Measurements from ENCODE around the gene CEP68. TPM values are rescaled to one million over a fixed set of nuclear protein-coding genes. Genes with fewer than 3 reads are reported as not detected.
A peak's percentile ranks its signal among the peaks of the same experiment; 100 is the strongest.

CEP68 gene
- total and polyA plus RNA-seq, 4 experiments from 2014 or later: 19.9 to 59.9 (median 43.0) TPM

DNA sequence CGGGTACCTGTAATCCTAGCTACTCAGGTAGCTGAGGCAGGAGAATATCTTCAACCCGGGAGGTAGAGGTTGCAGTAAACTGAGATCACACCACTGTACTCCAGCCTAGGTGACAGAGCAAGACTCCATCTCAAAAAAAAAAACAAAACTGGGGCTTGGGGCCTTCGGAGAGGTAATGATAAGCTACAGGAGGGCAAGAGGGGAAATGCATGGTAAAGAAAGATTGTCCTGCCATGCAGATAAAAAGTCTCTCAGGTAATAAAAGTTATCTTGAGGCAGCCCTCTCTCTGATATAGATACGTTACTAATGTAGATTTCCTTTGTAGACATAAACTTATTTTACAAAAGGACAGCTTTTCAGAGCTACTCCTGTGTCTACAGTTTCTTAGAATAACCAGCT lies 77.4 kb downstream of the CEP68 start:
- H3K4me3 Mint-ChIP-seq: peak overlapping the region in 2 of 8 donors; percentile 0 to 32
- H3K27ac Mint-ChIP-seq: no peak overlapping the region
- no peaks in the 10 kb centered on the region for H3K27me3 ChIP-seq (ENCODE audit: insufficient read depth, low read length)
- no peaks in the 10 kb centered on the region for H3K9me3 ChIP-seq (ENCODE audit: control insufficient read depth in 1 of 2, low read length in 2 of 2)
- peaks cover 0 to 11% of the 10 kb centered on the region in 2 donors for H3K36me3 Mint-ChIP-seq
- H3K4me1 ChIP-seq (ENCODE audit: insufficient read depth, low read length): peaks cover 9% of the 10 kb centered on the region
- intact Hi-C loops (cut with micrococcal nuclease): loop anchor here (5.0 kb wide), 1 partner anchor 299 kb away; the partner anchor contains the start of gene SPRED2
- H3K27ac ChIP-seq (ENCODE audit: low read depth, low read length): no peak overlapping the region
- H3K9me3 Mint-ChIP-seq: peaks cover 0 to 1% (median 0%) of the 10 kb centered on the region in 8 donors
- CTCF ChIA-PET (ENCODE audit: partially characterized antibody): interaction anchor here (0.9 to 2.4 kb wide), 4 partner anchors 54 to 214 kb away, joined by 3 to 10 read pairs (median 5); no protein-coding TSS in a partner anchor
- no peaks in the 10 kb centered on the region for H3K36me3 ChIP-seq (ENCODE audit: insufficient read depth, low read length)
- H3K4me1 Mint-ChIP-seq: peaks cover 6 to 18% (median 7%) of the 10 kb centered on the region in 4 donors
- no peaks in the 10 kb centered on the region for H3K27me3 Mint-ChIP-seq
- POLR2A ChIA-PET (ENCODE audit: partially characterized antibody): interaction anchor here (0.6 to 5.5 kb wide), 3 partner anchors 76 to 478 kb away, joined by 3 to 85 read pairs (median 4); partner anchors contain the start of genes ACTR2 and CEP68
- no peak overlapping the region for H3K4me3 ChIP-seq (ENCODE audit: low read length in 2 of 2)
- no peak for DNase-seq

- H3K9me3 ChIP-seq (ENCODE audit: control insufficient read depth in 1 of 2, low read length in 2 of 2): no peaks in the 10 kb centered on the region
- H3K36me3 ChIP-seq (ENCODE audit: insufficient read depth, low read length): no peaks in the 10 kb centered on the region
- H3K27ac Mint-ChIP-seq: no peak overlapping the region
- peaks cover 0 to 2% of the 10 kb centered on the region in 2 donors for H3K27me3 Mint-ChIP-seq
- no peak for DNase-seq
- H3K27me3 ChIP-seq (ENCODE audit: insufficient read depth, low read length): no peaks in the 10 kb centered on the region
- H3K4me1 ChIP-seq (ENCODE audit: insufficient read depth, low read length): peaks cover 5% of the 10 kb centered on the region
- H3K4me3 Mint-ChIP-seq: no peak overlapping the region
- CTCF ChIA-PET (ENCODE audit: partially characterized antibody): interaction anchor here (0.9 to 2.4 kb wide), 4 partner anchors 53 to 80 kb away, joined by 3 to 10 read pairs (median 6); no protein-coding TSS in a partner anchor
- H3K27ac ChIP-seq (ENCODE audit: low read depth, low read length): no peak overlapping the region
- peaks cover 0 to 7% of the 10 kb centered on the region in 2 donors for H3K36me3 Mint-ChIP-seq
- H3K9me3 Mint-ChIP-seq: peaks cover 0 to 1% (median 0%) of the 10 kb centered on the region in 8 donors
- H3K4me1 Mint-ChIP-seq: peaks cover 3 to 13% (median 4%) of the 10 kb centered on the region in 4 donors
- no peak overlapping the region for H3K4me3 ChIP-seq (ENCODE audit: low read length in 2 of 2)
- POLR2A ChIA-PET (ENCODE audit: partially characterized antibody): interaction anchor here (1.4 kb wide), 1 partner anchor 93 kb away, joined by 3 read pairs; the partner anchor contains the start of gene ACTR2
- intact Hi-C loops (cut with micrococcal nuclease): loop anchor here (5.0 kb wide), 1 partner anchor 298 kb away; the partner anchor contains the start of gene SPRED2
Measured at GRCh38 chr2:65134158-65134557, 77.9 kb downstream of the CEP68 start.

GRCh38 chr2:65136253-65136652 lies 80.0 kb downstream of the CEP68 start:
- Mint-ChIP-seq H3K36me3 (no peaks in the 10 kb centered on the region), H3K9me3 (peaks cover 0 to 1% (median 0%) of the 10 kb centered on the region in 8 donors), H3K27ac (no peak overlapping the region), H3K4me3 (no peak overlapping the region), H3K4me1 (no peaks in the 10 kb centered on the region), H3K27me3 (peaks cover 2 to 6% of the 10 kb centered on the region in 2 donors)
- Histone ChIP-seq H3K27me3 (ENCODE audit: insufficient read depth, low read length) (no peaks in the 10 kb centered on the region), H3K4me3 (ENCODE audit: low read length in 2 of 2) (no peak overlapping the region), H3K9me3 (ENCODE audit: control insufficient read depth in 1 of 2, low read length in 2 of 2) (no peaks in the 10 kb centered on the region), H3K4me1 (ENCODE audit: insufficient read depth, low read length) (no peaks in the 10 kb centered on the region), H3K27ac (ENCODE audit: low read depth, low read length) (no peak overlapping the region), H3K36me3 (ENCODE audit: insufficient read depth, low read length) (no peaks in the 10 kb centered on the region)
- no peak for DNase-seq
- intact Hi-C loops (cut with micrococcal nuclease): no loop called here
- CTCF ChIA-PET (ENCODE audit: partially characterized antibody): interaction anchor here (0.8 kb wide), 1 partner anchor 420 kb away, joined by 3 read pairs; no protein-coding TSS in a partner anchor
- POLR2A ChIA-PET (ENCODE audit: partially characterized antibody): no interaction called here

Other genes starting within 250 kb of the CEP68 start
- gene SLC1A4, start 67.0 kb upstream of the CEP68 start, total RNA-seq: 10 to 100 TPM in 1 of 2 experiments, 1 to 10 TPM in 1; 8.2 to 10.3 TPM
- 1 to 10 TPM; 1.6 to 2.0 TPM for gene SLC1A4, start 67.0 kb upstream of the CEP68 start, polyA plus RNA-seq
- gene RAB1A, start 73.7 kb downstream of the CEP68 start, total RNA-seq: 10 to 100 TPM; 53.3 to 58.4 TPM
- gene RAB1A, start 73.7 kb downstream of the CEP68 start, polyA plus RNA-seq: 10 to 100 TPM; 53.2 to 81.6 TPM
- gene ACTR2, start 171.4 kb downstream of the CEP68 start, total RNA-seq: 100 to 1,000 TPM; 298 to 312 TPM
- 100 to 1,000 TPM; 289 to 292 TPM for gene ACTR2, start 171.4 kb downstream of the CEP68 start, polyA plus RNA-seq